Fibroblast of the aortic adventitia (primary cell): ENCODE data around the gene EGLN2. TPM values are rescaled to one million over a fixed set of nuclear protein-coding genes. Genes with fewer than 3 reads are reported as not detected.
A peak's percentile ranks its signal among the peaks of the same experiment; 100 is the strongest.
"Not testable (repeated sequence)": the region's sequence is repeated elsewhere in the genome, so short reads cannot be mapped to it uniquely, and the experiment has no call there.

Experiments used
- DNase-seq: peaks from one replicate; pipeline ENCODE4 v3.0.0-alpha.2; 2010; ENCODE audit warnings: low read depth
- H3K4me3 ChIP-seq: 2 replicates; pipeline ENCODE4 v1.5.1; 2011; ENCODE audit warnings: low read depth, mild to moderate bottlenecking, control low read depth, low read length, moderate library complexity
- total RNA-seq: library from RNA; depleted of rRNA; stranded (reverse); fragments of >200 nt; gene quantifications from 2 replicates; pipeline ENCODE4 v1.2.3, GENCODE V29; 2012; ENCODE audit warnings: low replicate concordance
- TF ChIP-seq, protein P1 (sequence below): IDR thresholded peaks from 2 replicates; pipeline ENCODE4 v1.5.1; 2011; ENCODE audit warnings: mild to moderate bottlenecking, low read length, control low read depth, inconsistent platforms; ENCODE audit not compliant: insufficient read depth

The EGLN2 gene
- total RNA-seq, 1 donor = 60.6 TPM

DNA sequence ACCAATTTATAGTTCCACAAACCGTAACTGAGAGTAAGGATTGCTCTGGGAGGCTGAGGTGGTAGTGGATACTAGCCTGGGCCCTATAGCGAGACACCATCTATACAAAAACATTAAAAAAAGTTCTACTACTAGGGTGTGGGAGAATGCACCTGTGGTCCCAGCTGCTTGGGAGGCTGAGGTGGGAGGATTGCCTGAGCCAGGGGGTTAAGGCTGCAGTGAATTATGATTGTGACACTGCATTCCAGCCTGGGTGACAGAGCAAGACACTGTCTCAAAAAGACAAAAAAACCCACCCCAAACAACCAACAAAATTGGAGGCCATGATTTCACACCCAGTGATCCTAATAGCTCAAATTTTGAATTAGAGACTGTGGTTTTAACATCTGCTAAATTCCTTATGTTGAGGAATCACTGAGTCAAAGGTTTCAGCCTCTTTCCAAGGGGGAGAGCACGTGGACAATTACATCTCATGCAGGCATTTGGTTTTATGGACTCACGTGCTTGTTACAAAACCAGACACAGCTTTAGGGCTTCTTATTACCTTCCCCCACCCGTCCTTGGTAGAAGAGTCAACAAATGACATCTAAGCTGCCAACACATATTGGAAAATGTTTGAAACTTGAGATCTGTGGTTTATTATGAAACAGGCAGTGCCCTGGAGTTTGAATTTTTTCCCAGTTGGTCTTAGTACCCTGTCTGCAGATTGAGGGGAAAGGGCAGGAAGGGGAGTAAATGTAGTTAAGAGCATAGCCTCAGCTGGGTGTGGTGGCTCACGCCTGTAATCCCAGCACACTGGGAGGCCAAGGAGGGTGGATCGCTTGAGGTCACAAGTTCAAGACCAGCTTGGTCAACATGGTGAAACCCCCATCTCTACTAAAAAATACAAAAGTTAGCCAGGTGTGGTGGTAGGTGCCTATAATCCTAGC lies 32.8 kb downstream of the EGLN2 start:
- peak; percentile 98 for DNase-seq
- H3K4me3 ChIP-seq = no peak overlapping the region
- TF ChIP-seq, protein P1, sequence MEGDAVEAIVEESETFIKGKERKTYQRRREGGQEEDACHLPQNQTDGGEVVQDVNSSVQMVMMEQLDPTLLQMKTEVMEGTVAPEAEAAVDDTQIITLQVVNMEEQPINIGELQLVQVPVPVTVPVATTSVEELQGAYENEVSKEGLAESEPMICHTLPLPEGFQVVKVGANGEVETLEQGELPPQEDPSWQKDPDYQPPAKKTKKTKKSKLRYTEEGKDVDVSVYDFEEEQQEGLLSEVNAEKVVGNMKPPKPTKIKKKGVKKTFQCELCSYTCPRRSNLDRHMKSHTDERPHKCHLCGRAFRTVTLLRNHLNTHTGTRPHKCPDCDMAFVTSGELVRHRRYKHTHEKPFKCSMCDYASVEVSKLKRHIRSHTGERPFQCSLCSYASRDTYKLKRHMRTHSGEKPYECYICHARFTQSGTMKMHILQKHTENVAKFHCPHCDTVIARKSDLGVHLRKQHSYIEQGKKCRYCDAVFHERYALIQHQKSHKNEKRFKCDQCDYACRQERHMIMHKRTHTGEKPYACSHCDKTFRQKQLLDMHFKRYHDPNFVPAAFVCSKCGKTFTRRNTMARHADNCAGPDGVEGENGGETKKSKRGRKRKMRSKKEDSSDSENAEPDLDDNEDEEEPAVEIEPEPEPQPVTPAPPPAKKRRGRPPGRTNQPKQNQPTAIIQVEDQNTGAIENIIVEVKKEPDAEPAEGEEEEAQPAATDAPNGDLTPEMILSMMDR = no peak

DNA sequence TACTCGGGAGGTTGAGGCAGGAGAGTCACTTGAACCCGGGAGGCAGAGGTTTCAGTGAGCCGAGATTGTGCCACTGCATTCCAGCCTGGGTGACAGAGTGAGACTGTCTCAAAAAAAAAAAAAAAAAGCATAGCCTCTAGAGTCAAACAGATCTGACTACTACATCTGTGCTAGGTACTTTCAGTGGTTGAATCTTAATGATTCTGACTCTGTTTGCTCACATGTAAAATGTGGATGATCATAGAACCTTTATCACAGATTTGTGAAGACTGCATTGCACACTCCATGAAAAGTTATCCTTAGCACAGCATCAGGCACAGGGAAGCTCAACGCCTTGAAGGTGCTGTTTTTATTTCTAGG lies 33.4 kb downstream of the EGLN2 start:
- not testable (repeated sequence) for DNase-seq, H3K4me3 ChIP-seq

DNA sequence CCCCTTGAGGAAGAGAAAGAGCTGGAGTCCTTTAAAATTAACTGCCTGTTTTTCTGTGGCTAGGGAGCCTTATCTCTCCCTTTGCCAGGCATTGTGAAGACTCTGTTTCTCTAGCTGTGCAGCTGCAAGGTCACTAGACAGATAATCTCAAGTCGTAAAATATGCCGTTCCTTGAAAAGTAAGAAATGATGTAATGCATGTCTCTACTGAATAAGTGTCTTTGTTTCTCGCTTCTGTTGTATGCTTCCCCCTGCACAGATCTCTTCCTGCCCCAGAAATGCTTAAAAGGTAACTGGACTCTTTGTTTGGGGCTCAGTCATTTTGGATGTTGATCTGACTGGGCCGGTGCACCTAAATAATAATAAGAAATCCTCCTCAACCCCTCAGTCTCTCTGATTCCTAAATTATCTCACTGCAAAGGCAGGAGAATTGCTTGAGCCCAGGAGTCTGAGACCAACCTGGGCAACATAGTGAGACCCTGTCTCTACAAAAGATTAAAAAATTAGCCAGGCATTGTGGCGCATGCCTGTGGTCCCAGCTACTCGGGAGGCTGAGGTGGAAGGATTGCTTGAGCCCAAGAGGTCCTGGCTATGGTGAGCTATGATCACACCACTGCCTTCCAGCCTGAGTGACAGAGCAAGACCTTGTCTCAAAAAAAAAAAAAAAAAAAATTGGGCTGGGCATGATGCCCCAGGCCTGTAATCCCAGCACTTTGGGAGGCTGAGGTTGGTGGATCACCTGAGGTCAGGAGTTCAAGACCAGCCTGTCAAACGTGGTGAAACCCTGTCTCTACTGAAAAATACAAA lies 34.9 kb downstream of the EGLN2 start:
- DNase-seq, H3K4me3 ChIP-seq: not testable (repeated sequence)

DNA sequence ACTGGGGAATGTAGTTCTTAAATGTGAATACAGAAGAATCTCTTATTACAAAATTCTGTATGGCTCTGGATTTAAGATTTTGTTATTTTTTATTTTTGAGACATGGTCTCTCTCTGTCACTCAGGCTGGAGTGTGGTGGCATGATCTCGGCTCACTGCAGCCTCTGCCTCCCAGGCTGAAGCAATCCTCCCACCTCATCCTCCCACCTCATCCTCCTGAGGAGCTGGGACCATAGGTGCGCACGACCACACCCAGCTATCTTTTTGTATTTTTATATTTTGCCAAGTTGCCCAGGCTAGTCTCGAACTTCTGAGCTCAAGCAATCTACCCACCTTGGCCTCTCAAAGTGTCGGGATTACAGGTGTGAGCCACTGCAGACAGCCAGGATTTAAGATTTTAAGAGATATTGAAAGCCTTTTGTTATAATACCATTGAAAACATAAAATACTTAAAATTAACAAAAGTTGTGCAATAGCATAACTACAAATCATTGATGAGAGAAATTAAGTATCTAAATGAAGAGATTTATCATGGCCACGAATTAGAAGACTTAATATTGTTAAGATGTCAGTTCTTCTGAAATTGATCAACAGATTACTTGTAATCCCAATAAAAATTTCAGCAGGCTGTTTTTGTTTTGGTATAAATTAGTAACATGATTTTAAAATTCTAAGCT lies 37.9 kb downstream of the EGLN2 start:
- TF ChIP-seq, protein P1 = no peak
- H3K4me3 ChIP-seq = no peak overlapping the region
- no peak for DNase-seq

DNA sequence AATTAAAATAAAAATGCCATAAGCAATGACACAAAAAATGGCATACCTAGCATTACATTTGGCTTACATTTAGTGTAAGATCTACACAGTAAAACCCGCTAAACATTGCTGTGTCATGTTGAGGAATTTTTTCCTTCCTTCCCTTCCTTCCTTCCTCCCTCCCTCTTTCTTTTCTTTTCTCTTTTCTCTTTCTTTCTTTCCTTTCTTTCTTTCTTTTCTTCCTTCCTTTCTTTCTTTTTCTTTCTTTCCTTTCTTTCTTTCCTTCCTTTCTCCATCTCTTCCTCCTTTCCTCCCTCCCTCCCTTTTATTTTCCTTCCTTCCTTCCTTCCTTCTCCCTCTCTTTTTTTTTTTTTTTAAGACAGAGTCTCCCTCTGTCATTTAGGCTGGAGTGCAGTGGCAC lies 39.5 kb downstream of the EGLN2 start:
- DNase-seq, H3K4me3 ChIP-seq: not testable (repeated sequence)

DNA sequence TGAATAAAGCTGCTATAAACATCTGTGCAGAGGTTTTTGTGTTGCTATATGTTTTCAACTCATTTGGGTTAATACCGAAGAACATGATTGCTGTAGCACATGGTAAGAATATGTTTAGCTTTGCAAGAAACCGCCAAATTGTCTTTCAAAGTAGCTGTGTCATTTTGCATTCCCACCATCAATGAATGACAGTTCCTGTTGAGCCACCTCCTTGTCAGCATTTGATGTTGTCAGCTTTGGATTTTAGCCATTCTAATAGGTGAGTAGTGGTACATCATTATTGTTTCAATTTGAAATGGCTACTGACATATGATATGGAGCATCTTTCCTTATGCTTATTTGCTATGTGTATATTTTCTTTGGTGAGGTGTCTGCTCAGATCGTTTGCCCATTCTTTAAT lies 43.0 kb downstream of the EGLN2 start:
- DNase-seq, H3K4me3 ChIP-seq: not testable (repeated sequence)

DNA sequence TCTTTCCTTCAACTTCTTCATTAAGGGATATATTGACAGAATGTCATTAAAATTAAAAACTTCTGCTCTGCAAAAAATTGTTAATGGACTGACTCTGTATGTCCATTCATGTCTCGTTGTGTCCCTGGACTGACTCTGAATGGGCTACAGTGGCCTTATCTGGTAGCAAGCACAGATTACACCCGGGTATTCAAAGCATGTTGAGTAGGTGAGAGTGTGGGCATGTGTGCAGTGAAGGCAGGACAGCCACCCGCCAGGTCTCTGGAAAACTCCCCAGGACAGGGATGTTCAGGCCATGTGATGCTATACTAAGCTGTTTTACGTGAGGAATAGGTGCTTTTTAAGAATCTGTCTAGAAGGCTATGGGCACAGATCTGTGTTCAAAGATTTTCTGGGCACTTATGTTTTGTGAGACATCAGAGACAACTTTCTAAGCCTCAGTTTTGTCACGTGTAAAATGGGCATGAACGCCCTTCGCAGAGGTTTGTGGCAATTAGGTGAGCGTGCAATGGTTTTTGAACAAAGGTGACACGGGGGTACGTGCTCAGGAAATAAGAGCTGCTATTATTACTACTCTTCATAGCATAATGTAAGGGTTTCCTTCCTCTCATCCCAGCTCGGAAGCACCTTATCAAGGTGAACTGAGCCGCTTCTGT lies 44.1 kb downstream of the EGLN2 start:
- DNase-seq, H3K4me3 ChIP-seq: not testable (repeated sequence)

DNA sequence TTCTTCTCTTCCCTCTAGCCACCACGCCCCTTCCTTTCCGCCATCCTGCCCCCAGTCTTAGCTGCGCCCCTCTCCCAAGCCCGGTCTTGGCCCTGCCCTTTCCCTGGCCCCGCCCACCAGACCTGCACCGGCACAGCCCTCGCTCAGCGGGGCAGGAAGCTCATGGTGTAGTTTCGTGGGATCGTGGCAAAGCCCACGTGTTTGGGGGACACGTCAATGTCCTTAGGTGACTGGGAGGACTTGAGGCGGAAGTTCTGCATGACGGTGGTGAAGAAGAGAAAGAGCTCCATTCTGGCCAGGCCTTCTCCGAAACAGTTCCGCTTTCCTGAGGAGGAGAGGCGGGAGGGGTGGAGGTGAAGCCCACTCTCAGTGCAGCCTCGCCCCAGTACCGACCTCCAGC lies 44.7 kb downstream of the EGLN2 start:
- not testable (repeated sequence) for DNase-seq, H3K4me3 ChIP-seq

DNA sequence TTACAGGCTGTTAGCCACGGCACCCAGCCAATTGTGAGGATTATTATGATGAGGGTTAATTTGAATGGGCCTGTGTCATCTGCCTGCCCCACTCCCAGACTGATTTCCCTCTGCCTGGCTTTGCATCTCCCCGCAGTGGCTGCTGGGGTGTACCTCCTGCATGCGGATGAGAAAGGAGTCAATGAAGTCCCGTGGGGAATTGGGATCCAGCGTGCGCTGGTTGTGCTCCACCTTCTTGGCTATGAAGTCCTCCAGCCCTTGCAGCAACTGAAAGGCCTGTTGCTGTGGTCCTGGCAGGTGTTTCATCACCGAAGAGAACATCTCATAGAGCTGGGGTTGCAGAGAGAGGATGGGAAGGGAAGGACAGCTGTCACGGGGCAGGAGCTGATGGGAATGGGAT lies 47.7 kb downstream of the EGLN2 start:
- DNase-seq, H3K4me3 ChIP-seq: not testable (repeated sequence)

DNA sequence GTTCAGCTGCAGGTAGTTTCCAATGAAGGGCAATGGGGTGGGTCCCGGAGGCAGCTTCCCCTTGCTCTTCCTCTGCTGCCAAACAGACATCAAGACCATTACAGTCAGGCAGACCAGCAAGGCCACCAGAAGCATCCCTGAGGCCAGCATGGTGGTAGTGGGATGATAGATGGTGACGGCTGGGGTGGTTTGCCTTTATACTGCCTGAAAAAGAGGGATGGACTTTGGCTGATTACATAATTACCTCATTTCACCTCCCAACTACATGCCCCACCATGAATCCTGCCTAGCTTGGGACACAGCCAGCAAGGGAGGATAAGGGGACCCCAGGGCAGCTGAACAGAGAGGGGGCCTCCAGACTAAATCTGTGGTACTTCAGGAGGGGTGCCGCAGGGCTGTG lies 51.3 kb downstream of the EGLN2 start, which contains the start of gene CYP2A6:
Gene CYP2A6, minus strand, starts transcription at position 171 of the 400 bp plus-strand sequence. Its CDS starts 21 bp downstream, at position 150.
- DNase-seq, H3K4me3 ChIP-seq: not testable (repeated sequence)

DNA sequence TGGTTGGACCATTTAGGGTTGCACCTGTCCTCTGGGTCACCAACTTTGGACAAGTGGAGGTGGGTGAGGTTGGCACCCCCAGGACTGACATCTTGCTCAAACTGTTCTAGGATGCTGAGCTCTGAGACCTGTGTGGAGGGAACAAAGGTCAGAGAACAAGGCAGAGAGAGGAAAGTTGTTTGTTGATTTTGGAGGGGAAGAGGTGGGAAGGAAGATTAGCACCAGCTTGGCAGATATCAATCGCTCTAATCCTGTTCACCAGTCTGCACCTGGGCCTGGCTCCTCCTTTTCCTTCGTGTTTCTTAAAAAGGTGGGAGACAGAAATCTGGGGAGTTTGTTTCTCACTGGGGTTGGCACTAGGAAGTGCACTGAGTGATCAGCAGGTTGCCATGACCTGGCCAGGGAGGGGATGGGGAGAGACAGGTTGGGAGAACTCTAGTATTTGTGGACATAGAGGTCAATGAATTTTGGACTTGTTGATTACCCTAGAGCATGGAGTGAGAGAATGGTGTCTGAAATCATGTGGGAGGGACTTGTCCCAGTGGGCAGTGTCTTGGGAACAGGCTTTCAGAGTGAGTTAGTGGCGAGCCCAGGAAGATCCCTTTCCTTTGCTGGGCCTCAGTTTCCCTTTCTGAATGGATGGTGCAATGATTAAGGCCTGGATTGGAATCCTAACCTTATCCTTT lies 53.6 kb downstream of the EGLN2 start:
- not testable (repeated sequence) for DNase-seq, H3K4me3 ChIP-seq
